Measurements from ENCODE around the gene CLRN1.

The CLRN1 gene

DNA sequence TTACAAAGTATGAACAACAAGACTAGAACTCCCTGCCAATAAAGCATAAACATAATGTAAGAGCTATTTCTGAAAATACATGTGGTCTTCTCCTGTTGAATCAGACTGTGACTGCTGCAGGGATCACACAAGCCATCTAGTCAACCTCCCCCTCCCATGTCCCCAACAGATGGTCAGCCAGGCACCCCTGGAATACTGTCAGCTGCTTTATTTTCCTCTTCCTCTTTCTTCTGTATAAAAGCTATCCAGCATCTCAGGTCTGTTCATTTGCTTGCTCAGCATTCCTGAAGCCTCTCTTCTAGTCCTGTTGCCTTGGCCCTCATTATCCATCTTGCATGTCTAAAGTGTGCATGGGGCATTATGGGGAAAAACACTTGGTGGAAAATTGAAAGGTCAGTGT, 60.8 kb downstream of the CLRN1 start:
- no peak for DNase-seq (ENCODE audit: low read depth)
- H3K4me3 ChIP-seq (ENCODE audit: low read length), result no peak overlapping the region
- TF ChIP-seq, protein P1, sequence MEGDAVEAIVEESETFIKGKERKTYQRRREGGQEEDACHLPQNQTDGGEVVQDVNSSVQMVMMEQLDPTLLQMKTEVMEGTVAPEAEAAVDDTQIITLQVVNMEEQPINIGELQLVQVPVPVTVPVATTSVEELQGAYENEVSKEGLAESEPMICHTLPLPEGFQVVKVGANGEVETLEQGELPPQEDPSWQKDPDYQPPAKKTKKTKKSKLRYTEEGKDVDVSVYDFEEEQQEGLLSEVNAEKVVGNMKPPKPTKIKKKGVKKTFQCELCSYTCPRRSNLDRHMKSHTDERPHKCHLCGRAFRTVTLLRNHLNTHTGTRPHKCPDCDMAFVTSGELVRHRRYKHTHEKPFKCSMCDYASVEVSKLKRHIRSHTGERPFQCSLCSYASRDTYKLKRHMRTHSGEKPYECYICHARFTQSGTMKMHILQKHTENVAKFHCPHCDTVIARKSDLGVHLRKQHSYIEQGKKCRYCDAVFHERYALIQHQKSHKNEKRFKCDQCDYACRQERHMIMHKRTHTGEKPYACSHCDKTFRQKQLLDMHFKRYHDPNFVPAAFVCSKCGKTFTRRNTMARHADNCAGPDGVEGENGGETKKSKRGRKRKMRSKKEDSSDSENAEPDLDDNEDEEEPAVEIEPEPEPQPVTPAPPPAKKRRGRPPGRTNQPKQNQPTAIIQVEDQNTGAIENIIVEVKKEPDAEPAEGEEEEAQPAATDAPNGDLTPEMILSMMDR (conservative IDR thresholded peaks at IDR 0.05; ENCODE audit: low read depth, low read length), result no peak

DNA sequence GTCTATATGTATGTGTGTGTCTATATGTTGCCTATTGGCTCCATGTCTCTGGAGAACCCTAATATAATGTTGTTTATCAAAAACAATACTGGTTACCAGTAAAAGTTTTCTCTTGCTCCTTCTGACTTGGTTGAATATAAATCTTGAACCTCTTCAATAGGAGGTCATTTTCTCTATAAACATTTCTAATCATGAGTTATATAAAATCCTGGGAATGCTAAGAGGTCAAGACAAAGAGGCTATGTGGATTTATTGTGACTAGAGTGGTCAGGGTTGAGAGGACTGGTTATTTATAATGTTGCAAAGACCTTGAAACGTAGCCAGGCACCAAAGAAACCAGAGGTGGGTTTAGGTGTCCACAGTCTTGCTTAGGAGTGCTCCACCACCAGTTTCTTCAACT, 66.1 kb downstream of the CLRN1 start:
- no peak for DNase-seq (ENCODE audit: low read depth)
- H3K4me3 ChIP-seq (ENCODE audit: low read length), result no peak overlapping the region
- TF ChIP-seq, protein P1 (conservative IDR thresholded peaks at IDR 0.05; ENCODE audit: low read depth, low read length), result no peak

DNA sequence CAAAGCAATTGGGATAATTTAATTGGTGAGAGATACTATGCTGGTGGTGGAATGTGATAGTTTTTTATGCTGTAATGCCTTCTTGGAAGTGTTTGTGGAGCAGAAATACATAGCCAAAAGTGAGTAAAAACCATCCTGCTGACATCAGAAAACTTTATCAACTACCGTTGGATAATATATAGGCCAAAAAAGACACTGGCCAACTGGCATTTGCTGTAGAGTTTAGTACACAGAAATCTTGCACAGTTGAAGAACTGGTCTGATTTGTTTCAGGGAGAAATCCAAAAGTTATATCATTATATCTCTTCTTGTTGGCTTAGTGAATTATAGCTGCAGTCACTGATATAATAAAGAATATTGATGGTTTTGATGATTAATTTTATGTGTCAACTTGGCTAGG, 66.8 kb downstream of the CLRN1 start:
- no peak overlapping the region for H3K4me3 ChIP-seq (ENCODE audit: low read length)
- TF ChIP-seq, protein P1 (conservative IDR thresholded peaks at IDR 0.05; ENCODE audit: low read depth, low read length), result no peak
- DNase-seq (ENCODE audit: low read depth), result no peak

DNA sequence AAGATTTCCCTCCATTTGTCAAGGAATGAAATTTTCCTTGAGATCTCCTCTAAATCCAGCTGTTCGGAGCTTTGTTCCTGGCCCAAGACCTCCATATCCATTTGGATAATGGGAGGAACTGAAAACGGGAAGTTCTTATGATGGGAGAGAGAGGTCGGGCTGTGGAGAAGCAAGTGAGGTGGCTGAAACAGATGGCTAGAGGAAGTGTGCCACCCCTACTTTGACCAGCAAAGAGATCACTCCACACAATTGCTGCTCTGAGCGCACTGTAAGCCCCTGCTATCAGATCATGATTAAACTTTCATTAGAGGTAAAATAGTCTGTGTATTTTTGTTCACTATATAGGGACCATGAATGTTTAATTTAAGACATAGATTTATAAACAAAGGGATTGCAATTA, 67.2 kb downstream of the CLRN1 start, which contains the start of gene MINDY4B:
Gene MINDY4B, minus strand, starts transcription at position 101 of the 400 bp plus-strand sequence. Its CDS starts 0 bp downstream, at position 101.
- TF ChIP-seq, protein P1 (conservative IDR thresholded peaks at IDR 0.05; ENCODE audit: low read depth, low read length), result no peak
- DNase-seq (ENCODE audit: low read depth), result no peak
- no peak within 1 kb of the TSS for H3K4me3 ChIP-seq (ENCODE audit: low read length)

DNA sequence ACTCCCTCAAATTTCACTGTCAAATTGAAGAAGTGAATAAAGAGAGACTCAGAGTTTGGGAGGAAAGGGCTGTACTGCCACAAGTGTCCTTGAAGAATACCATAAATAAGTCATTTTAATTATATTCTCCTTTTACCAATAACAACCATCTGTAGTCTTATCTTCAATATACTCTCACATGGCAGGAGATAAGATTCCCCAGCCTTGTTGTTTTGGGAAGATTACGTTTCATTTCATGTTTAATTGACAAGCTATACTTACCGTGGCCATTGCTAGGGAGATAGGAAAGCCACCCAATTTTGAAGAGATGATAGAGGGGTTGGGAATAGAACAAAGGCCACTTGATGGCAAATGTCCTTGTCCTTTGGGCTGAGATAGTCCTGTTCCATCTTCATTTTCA, 69.5 kb downstream of the CLRN1 start:
- TF ChIP-seq, protein P1 (conservative IDR thresholded peaks at IDR 0.05; ENCODE audit: low read depth, low read length), result no peak
- H3K4me3 ChIP-seq (ENCODE audit: low read length), result no peak overlapping the region
- DNase-seq (ENCODE audit: low read depth), result no peak

DNA sequence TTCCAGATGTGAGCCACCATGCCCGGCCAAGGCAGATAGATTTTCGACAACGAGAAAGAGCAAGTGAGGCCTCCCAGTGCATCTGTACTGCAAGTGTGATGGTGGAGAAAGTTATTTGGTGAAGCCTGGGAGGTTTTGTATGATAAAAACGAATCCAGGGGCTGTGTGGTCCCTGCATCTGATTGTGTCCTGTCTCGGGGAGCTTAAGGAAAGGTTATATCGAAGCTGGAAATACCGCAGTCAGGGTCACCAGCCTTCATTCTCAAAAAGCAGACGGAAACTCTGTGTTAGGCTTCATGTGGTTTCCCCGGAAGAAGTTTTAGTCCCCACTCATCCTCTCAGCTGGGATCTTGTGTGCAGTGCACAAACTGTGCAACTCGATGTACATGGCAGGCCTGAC, 70.7 kb downstream of the CLRN1 start:
- TF ChIP-seq, protein P1 (conservative IDR thresholded peaks at IDR 0.05; ENCODE audit: low read depth, low read length), result no peak
- no peak overlapping the region for H3K4me3 ChIP-seq (ENCODE audit: low read length)
- no peak for DNase-seq (ENCODE audit: low read depth)

DNA sequence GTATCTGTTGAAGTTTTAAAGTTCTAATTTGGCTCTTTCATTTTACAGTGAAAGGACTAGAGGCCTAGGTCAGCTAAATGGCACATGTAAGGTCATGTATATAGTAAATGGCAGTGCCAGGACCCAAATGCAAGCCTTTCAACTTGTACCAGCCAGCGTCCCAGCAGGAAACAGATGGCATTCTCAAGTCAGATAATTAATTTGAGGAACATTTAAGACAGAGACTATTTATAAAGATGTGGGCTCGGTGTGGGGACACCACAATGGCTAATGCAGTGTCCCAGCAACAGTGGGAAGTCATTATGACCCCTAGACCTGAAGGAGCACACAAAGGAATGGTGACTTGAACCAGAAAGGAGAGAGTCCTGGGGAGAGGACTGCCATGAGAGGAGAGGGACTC, 73.4 kb downstream of the CLRN1 start:
- H3K4me3 ChIP-seq (ENCODE audit: low read length), result no peak overlapping the region
- no peak for DNase-seq (ENCODE audit: low read depth)
- TF ChIP-seq, protein P1 (conservative IDR thresholded peaks at IDR 0.05; ENCODE audit: low read depth, low read length), result no peak

Data from retinal pigment epithelial cell (primary cell).